Activated CD4-positive, CD25-positive, alpha-beta regulatory T cell treated with anti-CD3 and anti-CD28 coated beads, Interleukin-2, amount 50 U/mL, for 24 hours (primary cell): Measurements from ENCODE around the gene HMG20A.
A peak's percentile ranks its signal among the peaks of the same experiment; 100 is the strongest.

Experiments used
- ATAC-seq, 2 donors: fragments of 150-1000 bp; cut with Tn5 transposase; one replicate each; pipeline ENCODE4 v1.10.0; 2021; ENCODE audit warnings: mild to moderate bottlenecking in 1 of 2, moderate library complexity in 1 of 2

Gene HMG20A

GRCh38 chr15:77430652-77431051, 10.0 kb downstream of the HMG20A start:
- peak; percentile 52 to 65 for ATAC-seq

GRCh38 chr15:77436822-77437221, 16.1 kb downstream of the HMG20A start:
- no peak for ATAC-seq

GRCh38 chr15:77437264-77437663, 16.6 kb downstream of the HMG20A start:
- ATAC-seq, result no peak

- ATAC-seq, result no peak
Observed at GRCh38 chr15:77440378-77440999, 19.8 kb downstream of the HMG20A start.

GRCh38 chr15:77446840-77447390, 26.2 kb downstream of the HMG20A start:
- no peak for ATAC-seq

- ATAC-seq, result no peak
Observed at GRCh38 chr15:77454265-77454664, 33.6 kb downstream of the HMG20A start.

- ATAC-seq, result no peak
Observed at GRCh38 chr15:77454951-77455350, 34.3 kb downstream of the HMG20A start.

DNA sequence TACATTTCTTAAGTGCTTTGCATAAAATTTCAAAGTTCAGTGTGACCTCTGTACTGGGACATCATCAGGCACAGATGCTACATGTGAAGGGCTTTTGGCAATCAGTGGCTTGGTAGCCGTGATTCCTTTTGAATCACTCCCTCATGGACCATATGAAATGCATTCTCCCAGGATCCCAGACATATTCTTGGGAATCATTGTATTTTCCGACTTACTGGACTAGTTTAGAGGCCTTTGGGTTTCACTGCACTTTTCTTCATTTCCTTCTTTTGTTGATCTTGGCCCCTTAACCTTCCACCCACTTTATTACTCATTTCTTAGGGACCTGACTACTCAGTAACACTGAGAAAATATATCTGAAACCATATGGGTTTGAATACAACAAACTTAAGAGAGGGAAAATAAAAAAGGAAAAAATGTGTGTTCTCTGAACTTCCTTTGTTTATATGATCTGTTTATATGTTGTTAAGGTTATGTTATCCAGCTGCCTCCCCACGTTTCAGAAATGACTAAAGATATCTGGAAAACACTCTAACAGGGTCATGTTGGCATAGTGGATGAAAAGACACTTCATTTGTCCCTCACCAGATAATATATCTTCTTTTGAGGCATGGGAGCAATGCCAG, 35.1 kb downstream of the HMG20A start:
- ATAC-seq, result no peak

- no peak for ATAC-seq
Observed at GRCh38 chr15:77456746-77457145, 36.1 kb downstream of the HMG20A start.

DNA sequence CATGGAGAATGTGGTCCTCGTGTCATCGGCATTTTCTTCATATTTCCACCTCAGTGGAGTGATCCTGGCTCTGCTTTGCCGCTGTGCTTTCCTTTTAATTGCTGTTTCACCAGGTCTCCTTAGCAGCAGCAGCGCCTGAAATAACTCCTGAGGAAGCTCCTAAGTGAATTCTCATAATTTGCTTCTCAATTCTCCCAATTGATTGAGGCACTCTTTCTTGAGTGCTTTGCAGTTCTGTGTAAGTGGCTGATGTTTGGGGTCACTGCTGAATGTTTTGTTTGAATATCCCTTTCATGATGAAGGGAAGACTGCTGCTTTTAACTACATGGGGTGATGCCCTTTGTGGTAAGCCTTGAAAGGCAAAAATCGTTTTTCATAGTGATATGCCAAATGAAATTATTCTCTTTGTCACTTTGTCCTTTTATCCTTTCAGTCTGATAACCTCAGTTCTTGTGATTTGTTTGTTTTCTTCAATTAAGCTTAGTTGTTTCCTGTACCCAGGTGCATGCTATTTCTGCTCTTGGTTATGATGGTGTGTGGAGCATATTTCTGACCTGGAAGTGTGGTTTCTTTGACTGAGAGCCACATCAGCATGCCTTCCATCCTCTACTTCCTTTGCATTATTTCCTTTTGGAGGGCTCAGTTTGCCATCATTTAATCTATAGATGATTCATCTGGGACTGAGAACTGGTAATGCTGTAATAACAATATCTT, 36.7 kb downstream of the HMG20A start:
- ATAC-seq, result no peak

DNA sequence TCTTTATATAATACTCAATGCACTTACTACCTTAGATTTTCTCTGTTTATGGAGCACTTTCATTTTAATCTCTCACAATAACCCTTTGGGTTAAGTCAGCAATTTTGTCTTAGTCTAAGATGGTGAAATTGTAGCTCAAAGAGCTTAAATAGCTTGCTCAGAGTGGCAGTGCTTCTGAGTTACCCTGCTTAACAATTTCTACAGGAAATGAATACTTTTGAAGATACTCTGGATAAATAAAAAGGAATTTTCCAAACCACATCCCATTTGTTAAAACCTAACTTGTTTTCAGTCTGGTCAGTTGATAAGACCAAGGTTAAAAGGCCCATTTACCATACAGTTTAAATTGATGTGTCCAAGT, 37.2 kb downstream of the HMG20A start:
- no peak for ATAC-seq

DNA sequence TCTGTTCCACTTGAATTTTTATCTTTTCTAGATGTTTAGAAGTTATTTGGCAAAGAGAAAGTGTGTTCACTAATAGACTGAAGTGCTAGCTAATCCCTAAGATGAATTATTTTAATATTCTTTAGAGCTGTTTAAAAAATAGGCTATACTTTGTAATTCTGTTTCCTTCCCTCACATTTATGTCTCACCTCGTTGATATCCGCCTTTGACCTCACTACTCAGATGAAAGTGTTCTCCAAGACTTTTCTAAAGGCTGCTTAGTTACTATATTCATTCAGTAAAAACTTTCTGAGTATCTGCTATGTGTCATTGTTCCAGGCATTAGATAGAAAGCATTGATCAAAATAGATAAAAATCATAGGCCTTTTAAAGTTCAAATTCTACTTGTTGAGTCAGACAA, 38.3 kb downstream of the HMG20A start:
- no peak for ATAC-seq

DNA sequence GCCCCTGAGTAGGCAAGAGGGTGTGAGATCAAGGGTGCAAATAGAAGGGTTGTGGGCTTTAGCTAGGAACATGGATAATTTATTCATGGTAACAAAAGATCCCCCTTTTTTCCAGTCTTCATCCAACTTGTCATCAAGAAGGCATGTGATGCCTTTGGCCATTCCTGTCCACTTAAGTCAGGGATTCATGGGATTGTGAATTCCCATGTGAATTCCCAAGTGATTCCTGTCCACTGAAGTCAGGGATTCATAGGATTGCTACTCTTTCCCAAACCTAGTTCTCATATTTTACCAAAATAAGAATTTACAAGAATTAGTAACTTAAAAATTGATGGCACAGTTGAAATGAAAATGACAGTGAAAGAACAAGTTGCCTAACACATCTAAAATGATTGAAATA, 40.8 kb downstream of the HMG20A start:
- ATAC-seq, result no peak

DNA sequence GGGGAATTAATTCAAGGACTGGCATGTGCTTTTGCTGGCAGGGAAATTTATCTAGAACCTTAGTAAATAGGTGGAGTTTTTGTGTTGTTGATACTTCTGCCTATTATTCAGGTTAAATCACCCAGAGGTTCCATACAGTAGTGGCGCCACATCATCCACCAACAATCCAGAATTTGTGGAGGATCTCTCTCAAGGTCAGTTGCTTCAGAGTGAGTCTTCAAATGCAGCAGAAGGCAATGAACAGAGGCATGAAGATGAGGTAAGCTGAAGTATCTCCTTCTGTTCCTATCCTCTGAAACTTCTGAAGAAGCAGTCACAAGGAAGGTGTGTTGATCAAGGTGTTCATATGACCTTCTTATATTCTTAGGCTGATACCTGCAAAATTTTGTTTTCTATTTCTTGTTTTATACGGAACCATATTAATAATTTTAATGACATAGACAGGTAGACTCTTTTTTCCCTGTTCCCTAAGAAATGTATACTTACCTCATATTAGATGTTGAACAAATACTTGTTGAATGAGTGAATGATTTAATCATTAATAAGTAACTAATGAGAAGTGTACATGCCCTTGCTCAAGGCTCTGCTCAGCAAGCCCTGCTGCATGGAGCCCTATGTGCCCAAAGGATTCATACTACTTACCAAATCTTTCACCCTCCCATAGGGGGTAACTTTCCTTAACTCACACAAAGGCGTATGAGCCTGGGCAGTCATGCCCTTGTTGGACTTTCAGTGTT, 43.6 kb downstream of the HMG20A start:
- ATAC-seq, result no peak

GRCh38 chr15:77466521-77466920, 45.8 kb downstream of the HMG20A start:
- ATAC-seq, result no peak

GRCh38 chr15:77468896-77469295, 48.2 kb downstream of the HMG20A start:
- ATAC-seq, result no peak

- no peak for ATAC-seq
Observed at GRCh38 chr15:77470235-77470634, 49.5 kb downstream of the HMG20A start.

- ATAC-seq, result no peak
Observed at GRCh38 chr15:77473328-77473727, 52.6 kb downstream of the HMG20A start.

GRCh38 chr15:77474310-77474988, 53.8 kb downstream of the HMG20A start:
- ATAC-seq, result no peak

DNA sequence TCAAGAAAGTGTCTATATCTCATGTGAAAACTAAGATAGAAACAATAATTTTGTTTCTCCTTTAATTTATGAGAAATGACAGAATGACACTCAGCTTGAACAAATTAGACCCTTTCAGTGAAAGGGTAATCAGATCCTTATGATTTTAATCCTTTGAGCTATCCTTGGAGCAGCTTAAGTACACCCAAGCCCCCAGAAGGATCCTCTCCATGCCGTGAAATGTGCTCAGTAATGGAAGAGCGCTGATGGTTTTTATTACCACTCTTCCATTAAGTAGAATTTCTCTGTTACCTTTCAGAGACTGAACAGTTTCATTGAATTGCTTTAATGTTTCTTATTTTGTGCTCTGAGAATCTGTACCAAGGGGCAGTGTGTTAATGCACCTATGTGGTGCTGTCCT, 54.3 kb downstream of the HMG20A start:
- no peak for ATAC-seq

DNA sequence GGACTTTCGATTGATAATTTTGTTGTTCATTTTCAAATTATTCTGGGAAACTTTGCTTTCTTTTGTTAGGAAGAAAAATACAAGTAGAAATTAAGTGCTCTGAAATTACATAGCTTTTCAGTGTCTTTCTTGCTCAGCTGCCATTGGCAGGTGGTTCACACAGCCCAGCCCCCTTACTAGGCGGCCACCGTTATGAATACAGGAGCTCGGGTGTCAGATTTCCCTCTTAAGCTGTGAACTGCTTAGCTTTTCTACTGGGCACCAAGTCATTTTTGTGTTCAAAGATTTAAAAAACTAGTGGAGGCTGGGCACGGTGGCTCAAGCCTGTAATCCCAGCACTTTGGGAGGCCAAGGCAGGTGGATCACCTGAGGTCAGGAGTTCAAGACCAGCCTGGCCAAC, 55.2 kb downstream of the HMG20A start:
- no peak for ATAC-seq

DNA sequence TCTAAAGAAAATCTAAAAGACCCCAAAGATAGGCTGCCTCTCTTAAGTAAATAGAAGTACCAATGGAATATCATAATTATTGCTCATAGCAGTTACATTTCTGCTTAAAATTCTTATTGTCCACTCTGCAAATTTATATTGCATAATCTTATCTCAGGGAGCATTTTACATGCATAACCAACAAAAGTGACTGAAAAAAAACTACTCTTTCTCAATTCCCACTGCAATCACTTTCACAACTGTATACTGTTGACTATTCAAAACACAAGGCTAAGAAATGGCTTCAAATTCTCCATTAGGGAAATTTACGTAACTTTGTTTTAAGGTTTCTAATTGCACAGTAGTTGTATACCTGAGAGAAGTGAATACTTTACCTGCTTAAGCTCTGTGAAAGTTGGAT, 56.3 kb downstream of the HMG20A start:
- no peak for ATAC-seq

DNA sequence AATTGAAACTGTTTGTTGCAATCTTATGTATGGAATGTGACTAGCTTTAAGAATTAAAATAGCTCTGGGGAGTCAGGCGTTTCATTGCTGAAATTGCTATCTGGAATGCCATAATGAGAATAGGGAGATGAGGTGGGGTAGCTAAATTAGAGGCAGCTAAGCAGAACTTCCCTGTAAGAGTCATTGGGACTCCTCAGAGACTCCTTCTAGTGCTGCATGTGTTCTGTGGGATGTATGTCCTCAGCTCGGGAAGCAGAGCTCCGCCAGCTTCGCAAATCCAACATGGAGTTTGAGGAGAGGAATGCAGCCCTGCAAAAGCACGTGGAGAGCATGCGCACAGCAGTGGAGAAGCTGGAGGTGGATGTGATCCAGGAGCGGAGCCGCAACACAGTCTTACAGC, 57.4 kb downstream of the HMG20A start:
- no peak for ATAC-seq
